Erythroblast (primary cell): ENCODE results near the gene BST2.

Experiments used
- GATA1 ChIP-seq: IDR thresholded peaks from 2 replicates; pipeline ENCODE4 v1.6.1; 2011; ENCODE audit warnings: low read depth, mild to moderate bottlenecking, control low read depth, low read length, moderate library complexity
- POLR2A ChIP-seq: IDR thresholded peaks from 2 replicates; pipeline ENCODE4 v1.6.1; 2011; ENCODE audit warnings: mild to moderate bottlenecking, low read length

DNA sequence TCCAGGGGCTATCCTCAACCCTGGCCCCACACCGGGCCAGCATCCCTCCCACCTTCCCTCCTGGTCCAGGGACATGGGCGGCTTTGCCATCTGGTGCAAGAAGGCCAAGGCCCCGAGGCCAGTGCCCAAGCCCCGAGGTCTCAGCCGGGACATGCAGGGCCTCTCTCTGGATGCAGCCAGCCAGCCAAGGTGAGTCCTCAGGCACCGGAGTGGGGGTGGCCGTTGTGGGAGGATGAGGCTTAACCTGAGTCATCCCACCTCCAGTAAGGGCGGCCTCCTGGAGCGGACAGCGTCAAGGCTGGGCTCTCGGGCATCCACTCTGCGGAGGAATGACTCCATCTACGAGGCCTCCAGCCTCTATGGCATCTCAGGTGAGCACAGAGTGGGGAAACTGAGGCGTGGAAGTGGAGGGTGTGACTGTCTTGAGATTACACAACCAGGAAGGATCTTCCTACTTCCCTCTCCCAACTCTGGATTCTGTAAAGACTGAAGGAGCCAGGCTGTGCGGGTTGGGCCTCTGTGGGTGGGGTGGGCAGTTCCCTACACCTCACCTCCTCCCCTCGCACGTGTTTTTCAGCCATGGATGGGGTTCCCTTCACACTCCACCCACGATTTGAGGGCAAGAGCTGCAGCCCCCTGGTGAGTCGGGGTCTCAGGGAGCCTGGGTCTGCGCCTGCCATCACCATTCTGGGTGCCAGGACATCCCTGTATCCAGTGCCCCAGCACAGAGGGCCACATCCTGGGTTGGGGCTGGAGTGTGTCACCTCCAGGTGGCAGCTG, 18.2 kb upstream of the BST2 start:
- TF ChIP-seq POLR2A: no peak
- TF ChIP-seq GATA1: no peak
